Activated CD4-positive, alpha-beta T cell treated with anti-CD3 and anti-CD28 coated beads, Interleukin-2, amount 50 U/mL, for 48 hours (primary cell): ENCODE data around the gene FAM236C.
"Not testable (repeated sequence)": the region's sequence is repeated elsewhere in the genome, so short reads cannot be mapped to it uniquely, and the experiment has no call there.

Experiments
- DNase-seq, 2 experiments: peaks; one replicate each; pipeline ENCODE4 v3.0.0-alpha.2; 2020

FAM236C gene

GRCh38 chrX:72912315-72912714 is at the start of gene FAM236C:
Gene FAM236C, plus strand, starts transcription at chrX:72912615. Its CDS starts 100 bp downstream, at chrX:72912715.
- DNase-seq = not testable (repeated sequence)

- DNase-seq = not testable (repeated sequence)
Measured at GRCh38 chrX:72882898-72883297, 29.5 kb upstream of the FAM236C start.

GRCh38 chrX:72889740-72890139 is 22.7 kb upstream of the FAM236C start:
- not testable (repeated sequence) for DNase-seq

GRCh38 chrX:72916096-72916495 is 3.7 kb downstream of the FAM236C start:
- not testable (repeated sequence) for DNase-seq

GRCh38 chrX:72932283-72932682 is 19.9 kb downstream of the FAM236C start:
- DNase-seq = not testable (repeated sequence)

- DNase-seq = not testable (repeated sequence)
Measured at GRCh38 chrX:72936455-72936854, 24.0 kb downstream of the FAM236C start.

GRCh38 chrX:72936882-72937455 is 24.6 kb downstream of the FAM236C start:
- not testable (repeated sequence) for DNase-seq

GRCh38 chrX:72937906-72938305 is 25.5 kb downstream of the FAM236C start, which contains the start of gene FAM236A:
Gene FAM236A, plus strand, starts transcription at chrX:72938206. Its CDS starts 57 bp downstream, at chrX:72938263.
- DNase-seq = not testable (repeated sequence)

GRCh38 chrX:72942272-72942671 is 29.9 kb downstream of the FAM236C start:
- not testable (repeated sequence) for DNase-seq

GRCh38 chrX:72943035-72943818 is 30.8 kb downstream of the FAM236C start:
- DNase-seq = not testable (repeated sequence)

GRCh38 chrX:72943819-72944169 is 31.4 kb downstream of the FAM236C start, which contains the start of gene DMRTC1:
Gene DMRTC1, minus strand, starts transcription at chrX:72943837. Its CDS starts 68,143 bp downstream, at chrX:72875694.
- DNase-seq = not testable (repeated sequence)

GRCh38 chrX:72959971-72960370 is 47.6 kb downstream of the FAM236C start:
- not testable (repeated sequence) for DNase-seq
